GM12878 (cell line): ENCODE data around the gene ZNF710. TPM values are rescaled to one million over a fixed set of nuclear protein-coding genes. Genes with fewer than 3 reads are reported as not detected.

ENCODE experiments used
- ATAC-seq: fragments of 200-7000 bp; cut with Tn5 transposase; 3 replicates; pipeline ENCODE4 v1.9.1; 2020; ENCODE audit warnings: mild to moderate bottlenecking, moderate library complexity
- BruUV-seq: library from RNA; stranded (reverse); fragments of 400-500 nt; replicated peaks from 2 replicates; lab custom pipeline; 2021; lab: Mats Ljungman, UMichigan
- CTCF ChIA-PET: fragments of 300-600 bp; sonication (Branson Sonifier 250); formaldehyde crosslinking; extraction: SDS; loops from one replicate; lab custom pipeline; 2021; ENCODE audit warnings: inconsistent platforms; lab: Yijun Ruan, JAX
- POLR2A ChIA-PET: fragments of 350-600 bp; formaldehyde crosslinking; extraction: SDS; loops from one replicate; lab custom pipeline; 2021; ENCODE audit warnings: inconsistent platforms; lab: Charles Lee
- RAD21 ChIA-PET: fragments of 300-600 bp; sonication (Branson Sonifier 250); formaldehyde crosslinking; loops from one replicate; lab custom pipeline; 2023; ENCODE audit warnings: antibody characterized with exemption; ENCODE audit not compliant: unreplicated experiment; lab: Charles Lee
- SMC1A ChIA-PET: fragments of 300-600 bp; sonication (Branson Sonifier 250); formaldehyde crosslinking; loops from one replicate; lab custom pipeline; 2023; ENCODE audit not compliant: unreplicated experiment, uncharacterized antibody; lab: Charles Lee
- DNase-seq: peaks from one replicate; pipeline ENCODE4 v3.0.0-alpha.2; 2011; ENCODE audit warnings: low read depth, low spot score
- FAIRE-seq: peaks from 3 replicates; lab custom pipeline; 2011; peaks lifted over from hg19 to GRCh38; lab: Jason Lieb, UNC
- H2AFZ ChIP-seq: 2 replicates; pipeline ENCODE4 v1.6.0; 2011; ENCODE audit warnings: low read depth, low read length, control low read depth; ENCODE audit not compliant: control insufficient read depth
- H3K27ac ChIP-seq: 2 replicates; pipeline ENCODE4 v1.5.1; 2011; ENCODE audit warnings: control low read depth; ENCODE audit not compliant: control insufficient read depth, insufficient read depth
- H3K27me3 ChIP-seq, 2 experiments: replicated peaks in 1 of 2; 2 replicates each; pipeline versions ENCODE4 v1.6.0 to v1.6.1; 2011; ENCODE audit warnings: low read length in 1 of 2; ENCODE audit not compliant: control insufficient read depth in 2 of 2, insufficient read depth in 2 of 2
- H3K36me3 ChIP-seq, 2 experiments: 2 replicates each; pipeline ENCODE4 v1.5.1; 2011; ENCODE audit warnings: low read length in 1 of 2; ENCODE audit not compliant: control insufficient read depth in 2 of 2, insufficient read depth in 2 of 2
- H3K4me1 ChIP-seq: 2 replicates; pipeline ENCODE4 v1.6.1; 2011; ENCODE audit warnings: mild to moderate bottlenecking, low read length, moderate library complexity, mixed read lengths; ENCODE audit not compliant: control insufficient read depth, insufficient read depth
- H3K4me2 ChIP-seq: 2 replicates; pipeline ENCODE4 v1.6.0; 2011; ENCODE audit warnings: control low read depth; ENCODE audit not compliant: control insufficient read depth, insufficient read depth
- H3K4me3 ChIP-seq: fragments of 200-600 bp; sonication (generic); 2 replicates; pipeline ENCODE4 v1.5.1; 2016
- H3K79me2 ChIP-seq: 2 replicates; pipeline ENCODE4 v1.6.0; 2011; ENCODE audit warnings: low read length; ENCODE audit not compliant: control insufficient read depth, insufficient read depth
- H3K9ac ChIP-seq: 2 replicates; pipeline ENCODE4 v1.8.0; 2011; ENCODE audit warnings: low read length, control low read depth, mixed read lengths; ENCODE audit not compliant: control insufficient read depth, insufficient read depth
- H3K9me3 ChIP-seq: replicated peaks from 3 replicates; pipeline ENCODE4 v1.5.1; 2011; ENCODE audit warnings: mild to moderate bottlenecking, low read length; ENCODE audit not compliant: control insufficient read depth, insufficient read depth
- H4K20me1 ChIP-seq: 2 replicates; pipeline ENCODE4 v1.6.0; 2011; ENCODE audit not compliant: control insufficient read depth, insufficient read depth
- CEBPB ChIP-seq, 2 experiments: fragments of 150-350 bp in 1 of 2; IDR thresholded peaks; 2 replicates each; pipeline ENCODE4 v1.6.1; 2012 to 2014; ENCODE audit warnings: low read depth in 2 of 2, low read length in 2 of 2, borderline replicate concordance in 1 of 2, inconsistent platforms in 1 of 2
- DPF2 ChIP-seq: fragments of 450-650 bp; IDR thresholded peaks from 2 replicates; pipeline ENCODE4 v1.6.1; 2017; ENCODE audit warnings: mild to moderate bottlenecking
- EGR1 ChIP-seq, 2 experiments: IDR thresholded peaks; 1 replicate in 1 of 2; 2 replicates in 1 of 2; pipeline ENCODE4 v1.6.1; 2011 to 2012; ENCODE audit warnings: low read depth in 2 of 2, low read length in 2 of 2, borderline replicate concordance in 1 of 2, mild to moderate bottlenecking in 1 of 2, moderate library complexity in 1 of 2
- HDGF ChIP-seq: fragments of 450-650 bp; IDR thresholded peaks from 2 replicates; pipeline ENCODE4 v1.6.1; 2016; ENCODE audit warnings: antibody characterized with exemption
- NFXL1 ChIP-seq: fragments of 450-650 bp; IDR thresholded peaks from 2 replicates; pipeline ENCODE4 v1.6.1; 2017; ENCODE audit warnings: antibody characterized with exemption, mild to moderate bottlenecking, borderline replicate concordance
- WRNIP1 ChIP-seq: IDR thresholded peaks from 2 replicates; pipeline ENCODE4 v1.6.1; 2011; ENCODE audit warnings: low read depth, low read length, improper control_type of control experiment, borderline replicate concordance
- ZNF24 ChIP-seq: fragments of 450-650 bp; IDR thresholded peaks from 2 replicates; pipeline ENCODE4 v1.6.1; 2017; ENCODE audit warnings: antibody characterized with exemption, mild to moderate bottlenecking
- ZNF687 ChIP-seq: fragments of 450-650 bp; IDR thresholded peaks from 2 replicates; pipeline ENCODE4 v1.6.1; 2017; ENCODE audit warnings: mild to moderate bottlenecking, moderate library complexity
- WGBS: methylation state at CpG from one replicate; pipeline ENCODE4 v1.1.6; 2016; ENCODE audit warnings: low lambda C conversion rate; ENCODE audit not compliant: insufficient replicate concordance, insufficient coverage; ENCODE audit errors: missing lambda C conversion rate; 5-methylcytosine and 5-hydroxymethylcytosine counted together
- in situ Hi-C: fragments of 300-500 bp; cut with MboI; formaldehyde crosslinking; loops from 9 replicates; pipeline ENCODE4 v1.14.3; 2018; ENCODE audit warnings: mixed read lengths
- intact Hi-C: fragments of 100-400 bp; cut with micrococcal nuclease; formaldehyde crosslinking; loops from one replicate; pipeline ENCODE4 v1.14.2; 2022; ENCODE audit not compliant: unreplicated experiment
- polyA plus RNA-seq, 11 experiments: library from polyadenylated mRNA; depleted of rRNA in 4 of 11; unstranded in 6 of 11; stranded (reverse) in 5 of 11; fragments of >200 nt; fragmentation: Nextera tagmentation in 4 of 11; fragmentation: Illumina TruSeq in 1 of 11; extraction: Ambion mirVana in 4 of 11; extraction: Trizol in 1 of 11; gene quantifications; 1 replicate in 1 of 11; 2 replicates in 10 of 11; pipeline versions ENCODE4 v1.2.1 to v1.2.3, GENCODE V29; 2011 to 2016; ENCODE audit warnings: inconsistent platforms in 2 of 11, missing spikeins in 2 of 11, low read depth in 1 of 11
- total RNA-seq, 4 experiments: library from RNA; depleted of rRNA in 3 of 4; stranded (reverse); fragments of >200 nt in 3 of 4; fragmentation: Illumina TruSeq in 1 of 4; extraction: Trizol in 1 of 4; gene quantifications; 2 replicates each; pipeline versions ENCODE4 v1.2.1 to v1.2.3, GENCODE V29; 2013 to 2021

The ZNF710 gene
- total and polyA plus RNA-seq, 10 of the 15 experiments (the other 5 are each of a cell fraction or from before 2014, with no cell fraction given), result 1.4 to 43.5 (median 9.8) TPM

- ChIA-PET SMC1A (no interaction called here), CTCF (interaction anchor here (0.9 to 1.9 kb wide), 4 partner anchors 9 to 336 kb away, joined by 3 to 7 read pairs (median 4); no protein-coding TSS in a partner anchor), POLR2A (interaction anchor here (0.7 kb wide), 1 partner anchor 157 kb away, joined by 3 read pairs; no protein-coding TSS in a partner anchor)
- 95% methylated on average over 6 of the region's 6 CpGs for WGBS
- DNase-seq, result no peak
- H3K9me3 ChIP-seq, result no peaks in the 10 kb centered on the region
- no peaks in the 10 kb centered on the region for H4K20me1 ChIP-seq
- no peak overlapping the region for H3K4me3 ChIP-seq
- no peaks in the 10 kb centered on the region for H3K4me1 ChIP-seq
- H2AFZ ChIP-seq, result no peak overlapping the region
- no peak overlapping the region for H3K27ac ChIP-seq
- BruUV-seq, result TSS peak; percentile 54
- no peaks in the 10 kb centered on the region for H3K27me3 ChIP-seq
- ATAC-seq, result no peak
- FAIRE-seq, result no peak
- H3K9ac ChIP-seq, result no peak overlapping the region
- intact Hi-C loops, result no loop called here
- TF ChIP-seq EGR1 (IDR thresholded peaks at IDR 0.05; ENCODE audit: borderline replicate concordance in 1 of 2, low read depth in 2 of 2, low read length in 2 of 2), result no peak
- TF ChIP-seq WRNIP1, result no peak
- no peak for TF ChIP-seq DPF2
- no peak for TF ChIP-seq ZNF24
- TF ChIP-seq NFXL1, result no peak
- no peak for TF ChIP-seq ZNF687
- no peak for TF ChIP-seq HDGF
- TF ChIP-seq CEBPB (IDR thresholded peaks at IDR 0.05; ENCODE audit: borderline replicate concordance in 1 of 2, low read depth in 2 of 2, low read length in 2 of 2), result no peak
- TF ChIP-seq, all 136 proteins: peak for 0
- Histone ChIP-seq H3K36me3 (peaks cover 34 to 42% of the 10 kb centered on the region in 2 experiments), H3K4me2 (no peak overlapping the region), H3K79me2 (no peaks in the 10 kb centered on the region)
- in situ Hi-C loops, result no loop called here
- RAD21 ChIA-PET, result interaction anchor here (0.8 kb wide), 1 partner anchor 178 kb away, joined by 4 read pairs; no protein-coding TSS in a partner anchor
These were observed 75.6 kb downstream of the ZNF710 start for GRCh38 chr15:90076716-90077115.
